PC-3 (cell line): ENCODE results near the gene POLR2H.

Source experiments
- EZH2 ChIP-seq: fragments of 300-600 bp; sonication (generic); IDR thresholded peaks from one replicate; pipeline ENCODE4 v1.6.1; 2017; ENCODE audit warnings: antibody characterized with exemption, mild to moderate bottlenecking, low read length; ENCODE audit not compliant: unreplicated experiment
- TF ChIP-seq, protein P1 (sequence below): fragments of 300-600 bp; sonication (generic); conservative IDR thresholded peaks from 2 replicates; pipeline ENCODE4 v1.5.1; 2017; ENCODE audit warnings: antibody characterized with exemption, low read depth, mild to moderate bottlenecking, low read length

DNA sequence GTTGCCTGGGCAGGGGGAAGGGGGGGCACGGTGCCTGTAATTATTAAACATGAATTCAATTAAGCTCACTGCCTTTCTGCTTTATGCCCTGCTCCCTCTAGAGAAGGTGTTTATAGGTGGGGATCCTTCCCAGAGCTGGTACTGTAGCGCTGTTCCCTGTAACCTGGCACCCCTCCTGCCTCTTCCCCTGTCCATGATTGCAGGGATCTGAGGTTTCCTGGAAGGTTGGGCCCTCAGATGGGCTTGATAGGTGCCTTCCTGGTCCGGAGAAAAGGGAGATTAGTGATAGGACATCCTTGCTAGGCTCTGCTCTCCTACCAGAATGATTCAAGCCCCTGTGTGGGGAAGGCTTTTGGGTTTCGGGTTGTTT, 26.2 kb upstream of the POLR2H start:
- TF ChIP-seq, protein P1, sequence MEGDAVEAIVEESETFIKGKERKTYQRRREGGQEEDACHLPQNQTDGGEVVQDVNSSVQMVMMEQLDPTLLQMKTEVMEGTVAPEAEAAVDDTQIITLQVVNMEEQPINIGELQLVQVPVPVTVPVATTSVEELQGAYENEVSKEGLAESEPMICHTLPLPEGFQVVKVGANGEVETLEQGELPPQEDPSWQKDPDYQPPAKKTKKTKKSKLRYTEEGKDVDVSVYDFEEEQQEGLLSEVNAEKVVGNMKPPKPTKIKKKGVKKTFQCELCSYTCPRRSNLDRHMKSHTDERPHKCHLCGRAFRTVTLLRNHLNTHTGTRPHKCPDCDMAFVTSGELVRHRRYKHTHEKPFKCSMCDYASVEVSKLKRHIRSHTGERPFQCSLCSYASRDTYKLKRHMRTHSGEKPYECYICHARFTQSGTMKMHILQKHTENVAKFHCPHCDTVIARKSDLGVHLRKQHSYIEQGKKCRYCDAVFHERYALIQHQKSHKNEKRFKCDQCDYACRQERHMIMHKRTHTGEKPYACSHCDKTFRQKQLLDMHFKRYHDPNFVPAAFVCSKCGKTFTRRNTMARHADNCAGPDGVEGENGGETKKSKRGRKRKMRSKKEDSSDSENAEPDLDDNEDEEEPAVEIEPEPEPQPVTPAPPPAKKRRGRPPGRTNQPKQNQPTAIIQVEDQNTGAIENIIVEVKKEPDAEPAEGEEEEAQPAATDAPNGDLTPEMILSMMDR = no peak
- no peak for TF ChIP-seq EZH2
